HepG2 (cell line): Measurements from ENCODE around the gene CALHM5. TPM values are rescaled to one million over a fixed set of nuclear protein-coding genes. Genes with fewer than 3 reads are reported as not detected.

Experiments used
- ATAC-seq: fragments of 200-7000 bp; cut with Tn5 transposase; 3 replicates; pipeline ENCODE4 v1.9.1; 2020; ENCODE audit warnings: mild to moderate bottlenecking, moderate library complexity
- BruUV-seq: library from RNA; stranded (reverse); fragments of 400-500 nt; replicated peaks from 2 replicates; lab custom pipeline; 2021; lab: Mats Ljungman, UMichigan
- CTCF ChIA-PET: fragments of 300-600 bp; formaldehyde crosslinking; extraction: SDS; loops from one replicate; lab custom pipeline; 2021; ENCODE audit warnings: low total read pairs, inconsistent platforms, low intra/inter-chr PET ratio; lab: Yijun Ruan, JAX
- POLR2A ChIA-PET: fragments of 350-600 bp; sonication (Branson Sonifier 250); formaldehyde crosslinking; loops from one replicate; lab custom pipeline; 2020; ENCODE audit warnings: antibody characterized with exemption, inconsistent platforms; lab: Yijun Ruan, JAX
- DNase-seq: peaks from one replicate; pipeline ENCODE4 v3.0.0-alpha.2; 2015; ENCODE audit warnings: low spot score
- FAIRE-seq: peaks from 3 replicates; lab custom pipeline; 2011; peaks lifted over from hg19 to GRCh38; lab: Jason Lieb, UNC
- H2AFZ ChIP-seq: one replicate; pipeline ENCODE4 v1.6.1; 2011; ENCODE audit warnings: low read length, inconsistent platforms
- H3K27ac ChIP-seq: fragments of 300-600 bp; 3 replicates; pipeline ENCODE4 v1.8.0; 2011; ENCODE audit warnings: mixed run types, mild to moderate bottlenecking, mixed read lengths, low read length, inconsistent platforms; ENCODE audit not compliant: insufficient read depth; ENCODE audit errors: extremely low read length
- H3K27me3 ChIP-seq, 2 experiments: fragments of 200-600 bp in 1 of 2; 2 replicates in 1 of 2; 3 replicates in 1 of 2; pipeline versions ENCODE4 v1.6.0 to v1.8.0; 2011; ENCODE audit warnings: low read length in 2 of 2, mild to moderate bottlenecking in 2 of 2, moderate library complexity in 2 of 2, inconsistent platforms in 1 of 2; ENCODE audit not compliant: insufficient read depth in 2 of 2, control insufficient read depth in 1 of 2
- H3K36me3 ChIP-seq, 2 experiments: fragments of 200-600 bp in 1 of 2; replicated peaks in 1 of 2; 2 replicates in 1 of 2; 3 replicates in 1 of 2; pipeline versions ENCODE4 v1.5.1 to v1.8.0; 2011; ENCODE audit warnings: low read length in 2 of 2, inconsistent platforms in 1 of 2; ENCODE audit not compliant: insufficient read depth in 2 of 2, control insufficient read depth in 1 of 2
- H3K4me1 ChIP-seq: 2 replicates; pipeline ENCODE4 v1.5.1; 2012; ENCODE audit warnings: low read length, inconsistent platforms; ENCODE audit not compliant: insufficient read depth
- H3K4me2 ChIP-seq: 2 replicates; pipeline ENCODE4 v1.6.0; 2011; ENCODE audit warnings: low read depth, low read length, inconsistent platforms
- H3K4me3 ChIP-seq, 3 experiments: fragments of 200-600 bp in 1 of 3; sonication (generic), shearing (Covaris generic) in 1 of 3; replicated peaks in 1 of 3; 2 replicates each; pipeline ENCODE4 v1.5.1; 2011 to 2016; ENCODE audit warnings: low read length in 3 of 3, inconsistent platforms in 2 of 3, low read depth in 2 of 3, mild to moderate bottlenecking in 2 of 3, control low read depth in 1 of 3, mixed read lengths in 1 of 3; ENCODE audit not compliant: insufficient read depth in 1 of 3
- H3K79me2 ChIP-seq: one replicate; pipeline ENCODE4 v1.6.1; 2011; ENCODE audit warnings: low read length, inconsistent platforms; ENCODE audit not compliant: insufficient read depth
- H3K9ac ChIP-seq: 2 replicates; pipeline ENCODE4 v1.6.0; 2011; ENCODE audit warnings: mild to moderate bottlenecking, low read depth, low read length, inconsistent platforms; ENCODE audit not compliant: insufficient read depth
- H3K9me3 ChIP-seq: 2 replicates; pipeline ENCODE4 v1.5.1; 2012; ENCODE audit warnings: mild to moderate bottlenecking, low read length
- H4K20me1 ChIP-seq: 2 replicates; pipeline ENCODE4 v1.6.0; 2011; ENCODE audit warnings: inconsistent platforms, mild to moderate bottlenecking, low read length, moderate library complexity; ENCODE audit not compliant: insufficient read depth
- GATAD2A ChIP-seq: IDR thresholded peaks from 2 replicates; pipeline ENCODE4 v1.6.1; 2016
- HOXA3 ChIP-seq: sonication (generic); formaldehyde crosslinking; IDR thresholded peaks from 2 replicates; pipeline ENCODE4 v1.5.0; 2020; ENCODE audit warnings: missing genetic modification reagents
- SAP130 ChIP-seq: IDR thresholded peaks from 2 replicates; pipeline ENCODE4 v1.6.1; 2016; ENCODE audit warnings: low read depth
- SMARCC2 ChIP-seq: fragments of 450-650 bp; IDR thresholded peaks from 2 replicates; pipeline ENCODE4 v1.6.1; 2017; ENCODE audit warnings: antibody characterized with exemption, mild to moderate bottlenecking
- SUZ12 ChIP-seq: fragments of 150-350 bp; IDR thresholded peaks from 2 replicates; pipeline ENCODE4 v1.6.1; 2014; ENCODE audit warnings: low read depth, low read length
- SYNCRIP ChIP-seq: fragments of 200-400 bp; formaldehyde crosslinking; IDR thresholded peaks from 2 replicates; pipeline ENCODE4 v1.6.1; 2018; ENCODE audit warnings: mild to moderate bottlenecking, low read depth, low read length; ENCODE audit not compliant: insufficient read depth
- TBL1XR1 ChIP-seq: fragments of 150-350 bp; IDR thresholded peaks from 2 replicates; pipeline ENCODE4 v1.6.1; 2014; ENCODE audit warnings: borderline replicate concordance, low read length; ENCODE audit not compliant: partially characterized antibody
- U2AF2 ChIP-seq: fragments of 200-400 bp; formaldehyde crosslinking; IDR thresholded peaks from 2 replicates; pipeline ENCODE4 v1.6.1; 2017; ENCODE audit warnings: low read depth, mild to moderate bottlenecking, low read length
- YEATS4 ChIP-seq: sonication (generic); formaldehyde crosslinking; IDR thresholded peaks from 2 replicates; pipeline ENCODE4 v1.4.0; 2020; ENCODE audit warnings: missing genetic modification reagents, borderline replicate concordance
- ZNF180 ChIP-seq: sonication (generic); formaldehyde crosslinking; IDR thresholded peaks from 2 replicates; pipeline ENCODE4 v1.4.0; 2020; ENCODE audit warnings: low read depth, missing genetic modification reagents, borderline replicate concordance
- ZNF282 ChIP-seq: fragments of 450-650 bp; IDR thresholded peaks from 2 replicates; pipeline ENCODE4 v1.6.1; 2018; ENCODE audit not compliant: partially characterized antibody
- ZNF317 ChIP-seq: sonication (generic); formaldehyde crosslinking; IDR thresholded peaks from 2 replicates; pipeline ENCODE4 v1.5.0; 2020; ENCODE audit warnings: mild to moderate bottlenecking, missing genetic modification reagents
- ZNF556 ChIP-seq: sonication (generic); formaldehyde crosslinking; IDR thresholded peaks from 2 replicates; pipeline ENCODE4 v1.4.0; 2020; ENCODE audit warnings: mild to moderate bottlenecking, missing genetic modification reagents, borderline replicate concordance
- ZNF569 ChIP-seq: sonication (generic); formaldehyde crosslinking; IDR thresholded peaks from 2 replicates; pipeline ENCODE4 v1.5.0; 2020; ENCODE audit warnings: mild to moderate bottlenecking, missing genetic modification reagents, moderate library complexity, borderline replicate concordance
- ZNF589 ChIP-seq: sonication (generic); formaldehyde crosslinking; conservative IDR thresholded peaks from 2 replicates; pipeline ENCODE4 v1.8.0; 2022; ENCODE audit warnings: mild to moderate bottlenecking, moderate library complexity, missing genetic modification reagents
- ZNF75D ChIP-seq: sonication (generic); formaldehyde crosslinking; IDR thresholded peaks from 2 replicates; pipeline ENCODE4 v1.8.1; 2023; ENCODE audit warnings: missing genetic modification reagents, mild to moderate bottlenecking, borderline replicate concordance
- in situ Hi-C: cut with HindIII; loops from 2 replicates; pipeline ENCODE4 v1.10.0; 2017; ENCODE audit warnings: low pct_unique_long_range_greater_than_20kb; ENCODE audit not compliant: extremely low pct_ligation_motif_present
- intact Hi-C: fragments of 100-400 bp; cut with micrococcal nuclease; formaldehyde crosslinking; loops from one replicate; pipeline ENCODE4 v1.10.0; 2022; ENCODE audit not compliant: unreplicated experiment
- polyA plus RNA-seq, 8 experiments: library from polyadenylated mRNA; depleted of rRNA in 3 of 8; stranded (reverse) in 7 of 8; unstranded in 1 of 8; fragments of >200 nt; fragmentation: Illumina TruSeq in 4 of 8; extraction: Trizol in 4 of 8; gene quantifications; 2 replicates each; pipeline versions ENCODE4 v1.2.1 to v1.2.3, GENCODE V29; 2011 to 2016; ENCODE audit warnings: low read depth in 4 of 8, missing spikeins in 1 of 8, mixed read lengths in 1 of 8; ENCODE audit not compliant: insufficient read depth in 1 of 8
- total RNA-seq, 5 experiments: library from RNA; depleted of rRNA; stranded (reverse); fragments of >200 nt; fragmentation: Illumina TruSeq; extraction: Trizol; gene quantifications; 2 replicates each; pipeline ENCODE4 v1.2.3, GENCODE V29; 2016; ENCODE audit warnings: low read depth in 1 of 5
- TF ChIP-seq, protein P1 (sequence below): sonication (generic); formaldehyde crosslinking; IDR thresholded peaks from 2 replicates; pipeline ENCODE4 v1.4.0; 2020; ENCODE audit warnings: low read depth, missing genetic modification reagents
- TF ChIP-seq, protein P2 (sequence below): sonication (generic); formaldehyde crosslinking; IDR thresholded peaks from 2 replicates; pipeline ENCODE4 v1.5.0; 2020; ENCODE audit warnings: missing genetic modification reagents
- TF ChIP-seq, protein P3 (sequence below): sonication (generic); formaldehyde crosslinking; IDR thresholded peaks from 2 replicates; pipeline ENCODE4 v1.4.0; 2020; ENCODE audit warnings: mild to moderate bottlenecking, low read depth, missing genetic modification reagents
- TF ChIP-seq, protein P4 (sequence below): sonication (generic); formaldehyde crosslinking; IDR thresholded peaks from 2 replicates; pipeline ENCODE4 v1.4.0; 2020; ENCODE audit warnings: missing genetic modification reagents, low read depth, mild to moderate bottlenecking, borderline replicate concordance

CALHM5 gene
- total and polyA plus RNA-seq, 2 of the 13 experiments (the other 11 are each of a cell fraction or from before 2014, with no cell fraction given) = not detected

DNA sequence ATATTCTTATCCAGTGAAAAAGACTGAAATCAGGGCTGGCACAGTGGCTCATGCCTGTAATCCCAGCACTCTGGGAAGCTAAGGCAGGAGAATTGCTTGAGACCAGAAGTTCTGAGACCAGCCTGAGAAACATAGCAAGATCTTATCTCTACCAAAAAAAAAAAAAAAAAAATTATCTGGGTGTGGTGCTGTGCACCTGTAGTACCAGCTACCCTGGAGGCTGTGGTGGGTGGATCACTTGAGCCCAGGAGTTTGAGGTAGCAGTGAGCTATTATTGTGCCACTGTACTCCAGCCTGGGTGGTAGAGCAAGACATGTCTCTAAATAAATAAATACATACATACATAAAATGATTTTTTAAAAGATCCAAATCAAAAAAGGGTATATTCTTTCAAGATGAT is 43.9 kb upstream of the CALHM5 start:
- FAIRE-seq (no peak), ATAC-seq (no peak), DNase-seq (no peak)
- no peak for TF ChIP-seq ZNF556 (CRISPR knock-in tag)
- TF ChIP-seq, protein P1, sequence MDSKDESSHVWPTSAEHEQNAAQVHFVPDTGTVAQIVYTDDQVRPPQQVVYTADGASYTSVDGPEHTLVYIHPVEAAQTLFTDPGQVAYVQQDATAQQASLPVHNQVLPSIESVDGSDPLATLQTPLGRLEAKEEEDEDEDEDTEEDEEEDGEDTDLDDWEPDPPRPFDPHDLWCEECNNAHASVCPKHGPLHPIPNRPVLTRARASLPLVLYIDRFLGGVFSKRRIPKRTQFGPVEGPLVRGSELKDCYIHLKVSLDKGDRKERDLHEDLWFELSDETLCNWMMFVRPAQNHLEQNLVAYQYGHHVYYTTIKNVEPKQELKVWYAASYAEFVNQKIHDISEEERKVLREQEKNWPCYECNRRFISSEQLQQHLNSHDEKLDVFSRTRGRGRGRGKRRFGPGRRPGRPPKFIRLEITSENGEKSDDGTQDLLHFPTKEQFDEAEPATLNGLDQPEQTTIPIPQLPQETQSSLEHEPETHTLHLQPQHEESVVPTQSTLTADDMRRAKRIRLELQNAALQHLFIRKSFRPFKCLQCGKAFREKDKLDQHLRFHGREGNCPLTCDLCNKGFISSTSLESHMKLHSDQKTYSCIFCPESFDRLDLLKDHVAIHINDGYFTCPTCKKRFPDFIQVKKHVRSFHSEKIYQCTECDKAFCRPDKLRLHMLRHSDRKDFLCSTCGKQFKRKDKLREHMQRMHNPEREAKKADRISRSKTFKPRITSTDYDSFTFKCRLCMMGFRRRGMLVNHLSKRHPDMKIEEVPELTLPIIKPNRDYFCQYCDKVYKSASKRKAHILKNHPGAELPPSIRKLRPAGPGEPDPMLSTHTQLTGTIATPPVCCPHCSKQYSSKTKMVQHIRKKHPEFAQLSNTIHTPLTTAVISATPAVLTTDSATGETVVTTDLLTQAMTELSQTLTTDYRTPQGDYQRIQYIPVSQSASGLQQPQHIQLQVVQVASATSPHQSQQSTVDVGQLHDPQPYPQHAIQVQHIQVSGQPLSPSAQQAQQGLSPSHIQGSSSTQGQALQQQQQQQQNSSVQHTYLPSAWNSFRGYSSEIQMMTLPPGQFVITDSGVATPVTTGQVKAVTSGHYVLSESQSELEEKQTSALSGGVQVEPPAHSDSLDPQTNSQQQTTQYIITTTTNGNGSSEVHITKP = no peak
- TF ChIP-seq HOXA3 (CRISPR knock-in tag) = no peak
- no peak for TF ChIP-seq TBL1XR1
- no peak for TF ChIP-seq ZNF180 (CRISPR knock-in tag)
- TF ChIP-seq SUZ12 = no peak
- TF ChIP-seq SYNCRIP = no peak
- TF ChIP-seq ZNF589 (CRISPR knock-in tag) = no peak
- no peak for TF ChIP-seq ZNF317 (CRISPR knock-in tag)
- TF ChIP-seq SMARCC2 = no peak
- TF ChIP-seq ZNF282 = no peak
- no peak for TF ChIP-seq SAP130 (CRISPR knock-in tag)
- TF ChIP-seq ZNF569 (CRISPR knock-in tag) = no peak
- TF ChIP-seq GATAD2A (CRISPR knock-in tag) = no peak
- TF ChIP-seq, protein P2, sequence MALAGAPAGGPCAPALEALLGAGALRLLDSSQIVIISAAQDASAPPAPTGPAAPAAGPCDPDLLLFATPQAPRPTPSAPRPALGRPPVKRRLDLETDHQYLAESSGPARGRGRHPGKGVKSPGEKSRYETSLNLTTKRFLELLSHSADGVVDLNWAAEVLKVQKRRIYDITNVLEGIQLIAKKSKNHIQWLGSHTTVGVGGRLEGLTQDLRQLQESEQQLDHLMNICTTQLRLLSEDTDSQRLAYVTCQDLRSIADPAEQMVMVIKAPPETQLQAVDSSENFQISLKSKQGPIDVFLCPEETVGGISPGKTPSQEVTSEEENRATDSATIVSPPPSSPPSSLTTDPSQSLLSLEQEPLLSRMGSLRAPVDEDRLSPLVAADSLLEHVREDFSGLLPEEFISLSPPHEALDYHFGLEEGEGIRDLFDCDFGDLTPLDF (CRISPR knock-in tag) = no peak
- no peak for TF ChIP-seq U2AF2
- TF ChIP-seq, protein P3, sequence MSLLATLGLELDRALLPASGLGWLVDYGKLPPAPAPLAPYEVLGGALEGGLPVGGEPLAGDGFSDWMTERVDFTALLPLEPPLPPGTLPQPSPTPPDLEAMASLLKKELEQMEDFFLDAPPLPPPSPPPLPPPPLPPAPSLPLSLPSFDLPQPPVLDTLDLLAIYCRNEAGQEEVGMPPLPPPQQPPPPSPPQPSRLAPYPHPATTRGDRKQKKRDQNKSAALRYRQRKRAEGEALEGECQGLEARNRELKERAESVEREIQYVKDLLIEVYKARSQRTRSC = no peak
- no peak for TF ChIP-seq ZNF75D
- TF ChIP-seq YEATS4 (CRISPR knock-in tag) = no peak
- TF ChIP-seq, protein P4, sequence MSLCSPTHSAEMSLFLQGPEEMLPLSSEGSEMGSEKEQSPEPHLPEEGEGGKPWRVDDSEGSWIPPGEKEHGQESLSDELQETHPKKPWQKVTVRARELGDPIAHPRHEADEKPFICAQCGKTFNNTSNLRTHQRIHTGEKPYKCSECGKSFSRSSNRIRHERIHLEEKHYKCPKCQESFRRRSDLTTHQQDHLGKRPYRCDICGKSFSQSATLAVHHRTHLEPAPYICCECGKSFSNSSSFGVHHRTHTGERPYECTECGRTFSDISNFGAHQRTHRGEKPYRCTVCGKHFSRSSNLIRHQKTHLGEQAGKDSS (CRISPR knock-in tag) = no peak
- peaks cover 0 to 20% of the 10 kb centered on the region in 2 experiments; a peak in 3 of 5 replicates for H3K27me3 ChIP-seq
- H3K4me2 ChIP-seq = no peak overlapping the region
- H3K4me3 ChIP-seq = no peak overlapping the region
- no peaks in the 10 kb centered on the region for H3K4me1 ChIP-seq
- ChIA-PET POLR2A (no interaction called here), CTCF (no interaction called here)
- no peak overlapping the region for H3K9ac ChIP-seq
- no peak overlapping the region for H2AFZ ChIP-seq
- in situ Hi-C loops (no loop called here), intact Hi-C loops (no loop called here)
- no peaks in the 10 kb centered on the region for H3K36me3 ChIP-seq
- no peaks in the 10 kb centered on the region for H4K20me1 ChIP-seq
- no TSS peak for BruUV-seq
- no peaks in the 10 kb centered on the region for H3K79me2 ChIP-seq
- H3K9me3 ChIP-seq = no peaks in the 10 kb centered on the region
- H3K27ac ChIP-seq = no peak overlapping the region
